ENCODE results near the gene CYP2A6.
"Not testable (repeated sequence)": the region's sequence is repeated elsewhere in the genome, so short reads cannot be mapped to it uniquely, and the experiment has no call there.

DNA sequence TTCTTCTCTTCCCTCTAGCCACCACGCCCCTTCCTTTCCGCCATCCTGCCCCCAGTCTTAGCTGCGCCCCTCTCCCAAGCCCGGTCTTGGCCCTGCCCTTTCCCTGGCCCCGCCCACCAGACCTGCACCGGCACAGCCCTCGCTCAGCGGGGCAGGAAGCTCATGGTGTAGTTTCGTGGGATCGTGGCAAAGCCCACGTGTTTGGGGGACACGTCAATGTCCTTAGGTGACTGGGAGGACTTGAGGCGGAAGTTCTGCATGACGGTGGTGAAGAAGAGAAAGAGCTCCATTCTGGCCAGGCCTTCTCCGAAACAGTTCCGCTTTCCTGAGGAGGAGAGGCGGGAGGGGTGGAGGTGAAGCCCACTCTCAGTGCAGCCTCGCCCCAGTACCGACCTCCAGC, 6.6 kb downstream of the CYP2A6 start:
- TF ChIP-seq, protein P1, sequence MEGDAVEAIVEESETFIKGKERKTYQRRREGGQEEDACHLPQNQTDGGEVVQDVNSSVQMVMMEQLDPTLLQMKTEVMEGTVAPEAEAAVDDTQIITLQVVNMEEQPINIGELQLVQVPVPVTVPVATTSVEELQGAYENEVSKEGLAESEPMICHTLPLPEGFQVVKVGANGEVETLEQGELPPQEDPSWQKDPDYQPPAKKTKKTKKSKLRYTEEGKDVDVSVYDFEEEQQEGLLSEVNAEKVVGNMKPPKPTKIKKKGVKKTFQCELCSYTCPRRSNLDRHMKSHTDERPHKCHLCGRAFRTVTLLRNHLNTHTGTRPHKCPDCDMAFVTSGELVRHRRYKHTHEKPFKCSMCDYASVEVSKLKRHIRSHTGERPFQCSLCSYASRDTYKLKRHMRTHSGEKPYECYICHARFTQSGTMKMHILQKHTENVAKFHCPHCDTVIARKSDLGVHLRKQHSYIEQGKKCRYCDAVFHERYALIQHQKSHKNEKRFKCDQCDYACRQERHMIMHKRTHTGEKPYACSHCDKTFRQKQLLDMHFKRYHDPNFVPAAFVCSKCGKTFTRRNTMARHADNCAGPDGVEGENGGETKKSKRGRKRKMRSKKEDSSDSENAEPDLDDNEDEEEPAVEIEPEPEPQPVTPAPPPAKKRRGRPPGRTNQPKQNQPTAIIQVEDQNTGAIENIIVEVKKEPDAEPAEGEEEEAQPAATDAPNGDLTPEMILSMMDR (IDR thresholded peaks at IDR 0.05), result not testable (repeated sequence)
- not testable (repeated sequence) for TF ChIP-seq POLR2A (IDR thresholded peaks at IDR 0.05)

All from body of pancreas (tissue), 4 donors.